Measurements from ENCODE around the gene OBSCN.
"Not testable (repeated sequence)": the region's sequence is repeated elsewhere in the genome, so short reads cannot be mapped to it uniquely, and the experiment has no call there.

DNA sequence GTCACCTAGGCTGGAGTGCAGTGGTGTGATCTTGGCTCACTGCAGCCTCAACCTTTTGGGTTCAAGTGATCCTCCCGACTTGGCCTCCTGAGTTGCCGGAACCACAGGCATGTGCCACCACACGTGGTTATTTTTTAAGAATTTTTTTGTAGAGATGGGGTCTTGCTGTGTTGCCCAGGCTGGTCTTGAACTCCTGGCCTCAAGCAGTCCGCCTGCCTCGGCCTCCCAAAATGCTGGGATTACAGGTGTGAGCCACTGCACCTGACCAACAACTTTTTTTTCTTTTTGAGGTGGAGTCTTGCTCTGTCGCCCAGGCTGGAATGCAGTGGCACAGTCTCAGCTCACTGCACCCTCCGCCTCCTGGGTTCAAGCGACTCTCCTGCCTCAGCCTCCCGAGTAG is 13.3 kb downstream of the OBSCN start:
- TF ChIP-seq CTCF, POLR2AphosphoS5 (IDR thresholded peaks at IDR 0.05): not testable (repeated sequence)

All from suprapubic skin (tissue), 3 donors.